Gastroesophageal sphincter (tissue), 4 donors: Measurements from ENCODE around the gene FIGN. TPM values are rescaled to one million over a fixed set of nuclear protein-coding genes. Genes with fewer than 3 reads are reported as not detected.

Source experiments
- ATAC-seq: fragments of 150-250 bp; one replicate; pipeline ENCODE4 v1.9.1; 2016; ENCODE audit warnings: mild to moderate bottlenecking, moderate library complexity
- H3K27ac ChIP-seq, 4 donors: fragments of 200-600 bp; sonication (generic) in 3 of 4; 1 replicate in 3 of 4; 2 replicates in 1 of 4; pipeline ENCODE4 v1.5.1; 2016 to 2019
- H3K27me3 ChIP-seq: fragments of 200-600 bp; sonication (generic); one replicate; pipeline ENCODE4 v1.5.1; 2019
- H3K36me3 ChIP-seq, 2 donors: fragments of 200-600 bp; sonication (generic); one replicate each; pipeline ENCODE4 v1.5.1; 2019; ENCODE audit warnings: control low read depth in 1 of 2
- H3K4me1 ChIP-seq, 3 donors: fragments of 200-600 bp; sonication (generic); 1 replicate in 2 of 3; 2 replicates in 1 of 3; pipeline ENCODE4 v1.5.1; 2016 to 2019; ENCODE audit warnings: control low read depth in 2 of 3
- H3K4me3 ChIP-seq, 2 donors: fragments of 200-600 bp; sonication (generic); one replicate each; pipeline ENCODE4 v1.5.1; 2019; ENCODE audit warnings: mild to moderate bottlenecking in 1 of 2, moderate library complexity in 1 of 2
- H3K9me3 ChIP-seq, 3 donors: fragments of 200-600 bp; sonication (generic); one replicate each; pipeline ENCODE4 v1.5.1; 2017 to 2019; ENCODE audit warnings: control low read depth in 2 of 3
- EP300 ChIP-seq: sonication (generic); formaldehyde crosslinking; IDR thresholded peaks from one replicate; pipeline ENCODE4 v1.6.1; 2017; ENCODE audit warnings: antibody characterized with exemption, mild to moderate bottlenecking
- POLR2A ChIP-seq, 2 donors: fragments of 450-650 bp; IDR thresholded peaks; one replicate each; pipeline ENCODE4 v1.6.1; 2017; ENCODE audit warnings: antibody characterized with exemption in 2 of 2, mild to moderate bottlenecking in 2 of 2, moderate library complexity in 1 of 2
- POLR2AphosphoS5 ChIP-seq: sonication (generic); formaldehyde crosslinking; IDR thresholded peaks from one replicate; pipeline ENCODE4 v1.6.1; 2017; ENCODE audit warnings: antibody characterized with exemption
- WGBS, 2 donors: methylation state at CpG; one replicate each; pipeline ENCODE4 v1.1.5; 2018; ENCODE audit warnings: low coverage in 1 of 2; 5-methylcytosine and 5-hydroxymethylcytosine counted together
- total RNA-seq, 4 donors: library from RNA; depleted of rRNA; stranded (reverse); fragments of >200 nt; gene quantifications; one replicate each; pipeline ENCODE4 v1.1.0, GENCODE V29; 2016
- TF ChIP-seq, protein P1 (sequence below), 4 experiments: fragments of 200-600 bp in 2 of 4; fragments of 450-650 bp in 2 of 4; sonication (generic) in 1 of 4; IDR thresholded peaks; one replicate each; pipeline ENCODE4 v1.5.1; 2017 to 2019; ENCODE audit warnings: antibody characterized with exemption in 4 of 4, mild to moderate bottlenecking in 2 of 4, moderate library complexity in 2 of 4

Gene FIGN
- total RNA-seq, 4 donors from 2014 or later: 5.0 to 17.5 (median 10.2) TPM

DNA sequence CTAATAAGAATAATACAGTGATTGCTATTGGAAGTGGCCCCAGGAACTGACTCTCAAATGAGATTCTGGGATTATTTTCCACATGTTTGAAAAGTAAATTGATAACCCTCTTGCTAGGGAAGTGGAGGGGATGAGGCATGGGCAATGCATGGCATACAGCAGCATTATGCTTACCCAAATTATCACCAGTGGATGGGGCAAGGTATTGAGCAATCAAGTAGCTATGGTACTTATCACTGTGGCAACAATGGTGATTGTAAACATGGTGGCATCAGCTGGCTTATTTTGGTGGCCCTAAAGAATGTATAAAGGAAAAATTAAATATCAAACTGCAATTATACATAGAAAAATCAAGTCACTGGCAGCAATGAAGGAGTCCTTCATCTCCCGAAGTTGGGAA lies 155.1 kb downstream of the FIGN start:
- Histone ChIP-seq H3K36me3 (no peaks in the 10 kb centered on the region), H3K9me3 (no peaks in the 10 kb centered on the region), H3K4me3 (no peak overlapping the region), H3K4me1 (no peaks in the 10 kb centered on the region), H3K27me3 (no peaks in the 10 kb centered on the region), H3K27ac (no peak overlapping the region)
- TF ChIP-seq, protein P1, sequence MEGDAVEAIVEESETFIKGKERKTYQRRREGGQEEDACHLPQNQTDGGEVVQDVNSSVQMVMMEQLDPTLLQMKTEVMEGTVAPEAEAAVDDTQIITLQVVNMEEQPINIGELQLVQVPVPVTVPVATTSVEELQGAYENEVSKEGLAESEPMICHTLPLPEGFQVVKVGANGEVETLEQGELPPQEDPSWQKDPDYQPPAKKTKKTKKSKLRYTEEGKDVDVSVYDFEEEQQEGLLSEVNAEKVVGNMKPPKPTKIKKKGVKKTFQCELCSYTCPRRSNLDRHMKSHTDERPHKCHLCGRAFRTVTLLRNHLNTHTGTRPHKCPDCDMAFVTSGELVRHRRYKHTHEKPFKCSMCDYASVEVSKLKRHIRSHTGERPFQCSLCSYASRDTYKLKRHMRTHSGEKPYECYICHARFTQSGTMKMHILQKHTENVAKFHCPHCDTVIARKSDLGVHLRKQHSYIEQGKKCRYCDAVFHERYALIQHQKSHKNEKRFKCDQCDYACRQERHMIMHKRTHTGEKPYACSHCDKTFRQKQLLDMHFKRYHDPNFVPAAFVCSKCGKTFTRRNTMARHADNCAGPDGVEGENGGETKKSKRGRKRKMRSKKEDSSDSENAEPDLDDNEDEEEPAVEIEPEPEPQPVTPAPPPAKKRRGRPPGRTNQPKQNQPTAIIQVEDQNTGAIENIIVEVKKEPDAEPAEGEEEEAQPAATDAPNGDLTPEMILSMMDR (IDR thresholded peaks at IDR 0.05): no peak
- TF ChIP-seq EP300 (no peak), POLR2AphosphoS5 (no peak), POLR2A (IDR thresholded peaks at IDR 0.05) (no peak)
- no peak for ATAC-seq
- 70 to 87% methylated on average over 1 of the region's 1 CpG for WGBS, 2 donors

DNA sequence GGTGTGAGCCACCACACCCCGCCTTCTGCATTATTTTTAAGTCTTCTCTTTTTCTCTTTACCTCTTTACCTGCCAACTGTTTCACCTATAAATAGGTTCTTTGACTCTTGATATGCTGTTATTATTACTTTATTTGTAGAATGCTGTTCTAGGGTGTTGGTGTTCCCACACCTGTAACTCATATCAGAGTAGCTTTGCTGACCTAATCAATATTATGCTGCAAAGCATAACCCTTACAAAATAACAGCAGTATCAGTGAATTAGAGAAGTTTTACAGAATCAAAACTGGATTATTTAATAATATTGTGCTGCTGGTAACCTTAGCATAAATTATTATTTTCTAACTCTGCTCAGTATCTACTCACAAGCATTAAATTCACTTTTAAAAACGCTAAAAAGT lies 161.5 kb downstream of the FIGN start:
- no peak for TF ChIP-seq POLR2A (IDR thresholded peaks at IDR 0.05)
- Histone ChIP-seq H3K36me3 (no peaks in the 10 kb centered on the region), H3K4me3 (no peak overlapping the region), H3K9me3 (no peaks in the 10 kb centered on the region), H3K27ac (no peak overlapping the region), H3K4me1 (no peaks in the 10 kb centered on the region), H3K27me3 (no peaks in the 10 kb centered on the region)
- 100% methylated on average over 2 of the region's 2 CpGs; no CpG with 5 or more reads in 1 of the 2 donors for WGBS, 2 donors
- ATAC-seq: no peak

DNA sequence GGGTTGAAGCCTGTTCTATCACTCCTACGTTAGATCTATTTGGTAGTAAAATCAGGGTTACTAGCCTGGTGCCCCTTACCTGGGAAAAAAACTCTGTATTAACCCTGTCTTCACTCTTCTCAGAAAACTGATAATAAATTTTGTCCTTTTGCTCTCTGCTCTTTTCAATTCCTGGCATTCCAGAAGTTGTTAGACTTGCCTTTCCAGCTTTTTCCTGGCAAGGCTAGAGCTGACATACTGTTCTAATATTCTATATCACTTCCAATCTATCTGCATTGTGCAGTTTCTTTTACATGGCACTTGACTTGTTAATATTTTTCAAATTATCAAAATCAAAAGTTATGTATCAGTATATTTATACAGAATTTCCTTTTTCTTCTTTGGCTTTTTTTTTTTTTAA lies 162.2 kb downstream of the FIGN start:
- WGBS, 2 donors: 79 to 81% methylated on average over 1 of the region's 1 CpG
- TF ChIP-seq POLR2A (IDR thresholded peaks at IDR 0.05) (no peak), POLR2AphosphoS5 (no peak), EP300 (no peak)
- TF ChIP-seq, protein P1 (IDR thresholded peaks at IDR 0.05): no peak
- Histone ChIP-seq H3K27ac (no peak overlapping the region), H3K36me3 (no peaks in the 10 kb centered on the region), H3K4me1 (no peaks in the 10 kb centered on the region), H3K27me3 (no peaks in the 10 kb centered on the region), H3K4me3 (no peak overlapping the region), H3K9me3 (no peaks in the 10 kb centered on the region)
- no peak for ATAC-seq

DNA sequence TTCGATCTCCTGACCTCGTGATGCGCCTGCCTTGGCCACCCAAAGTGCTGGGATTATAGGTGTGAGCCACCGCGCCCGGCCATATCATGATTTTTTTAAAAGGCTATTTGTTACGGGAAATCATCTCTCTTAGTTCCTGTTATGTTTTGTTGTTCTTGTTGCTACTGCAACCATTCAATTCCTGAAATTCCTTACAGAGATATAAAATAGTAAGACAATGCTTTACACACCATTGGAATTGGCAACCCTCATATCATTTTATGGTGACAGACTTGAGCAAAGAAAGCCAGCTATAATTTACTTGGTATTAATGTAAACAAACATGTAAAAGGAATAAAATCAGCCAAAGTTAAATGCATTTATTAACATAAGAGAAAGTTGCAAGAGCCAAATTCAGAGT lies 163.0 kb downstream of the FIGN start:
- no peaks in the 10 kb centered on the region for H3K36me3 ChIP-seq
- H3K27ac ChIP-seq: no peak overlapping the region
- no peaks in the 10 kb centered on the region for H3K4me1 ChIP-seq
- TF ChIP-seq POLR2A (IDR thresholded peaks at IDR 0.05): no peak
- no peak for TF ChIP-seq EP300
- TF ChIP-seq, protein P1 (IDR thresholded peaks at IDR 0.05): no peak
- no peak for TF ChIP-seq POLR2AphosphoS5
- WGBS, 2 donors: 93 to 96% methylated on average over 5 to 7 of the region's 7 CpGs
- no peak overlapping the region for H3K4me3 ChIP-seq
- no peaks in the 10 kb centered on the region for H3K9me3 ChIP-seq
- ATAC-seq: no peak
- H3K27me3 ChIP-seq: no peaks in the 10 kb centered on the region

DNA sequence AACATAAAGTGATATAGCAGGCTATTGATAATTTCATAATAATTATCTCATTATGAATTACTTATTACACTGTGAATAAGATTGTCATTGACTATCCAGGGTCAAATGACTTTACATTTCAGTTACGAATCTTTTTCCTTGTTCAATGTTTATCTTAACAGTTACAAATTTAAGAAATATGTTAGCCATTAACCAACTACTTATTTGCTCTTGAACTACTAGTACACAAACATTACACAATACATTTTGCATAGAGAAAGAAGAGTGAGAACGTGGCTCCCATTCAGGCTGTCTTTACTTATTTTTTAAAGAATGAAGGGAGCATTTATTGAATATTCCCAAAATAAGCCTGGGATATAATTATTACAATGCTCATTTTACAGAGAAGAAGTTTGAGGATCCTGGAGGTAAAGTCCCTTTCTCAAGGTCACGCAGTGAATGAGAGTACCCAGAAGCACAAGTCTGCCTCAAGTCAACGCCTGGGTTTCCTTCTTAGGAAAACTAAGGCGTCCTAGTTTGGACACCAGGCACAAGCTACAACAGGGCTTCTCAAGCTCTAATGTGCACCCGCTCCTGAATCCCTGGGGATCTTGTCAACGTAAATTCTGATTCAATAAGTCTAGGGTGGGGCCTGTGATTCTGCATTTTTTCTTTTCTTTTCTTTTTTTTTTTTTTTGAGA lies 164.2 kb downstream of the FIGN start:
- TF ChIP-seq, protein P1 (IDR thresholded peaks at IDR 0.05): no peak
- TF ChIP-seq POLR2AphosphoS5 (no peak), EP300 (no peak), POLR2A (IDR thresholded peaks at IDR 0.05) (no peak)
- Histone ChIP-seq H3K4me1 (no peaks in the 10 kb centered on the region), H3K36me3 (no peaks in the 10 kb centered on the region), H3K27me3 (no peaks in the 10 kb centered on the region), H3K27ac (no peak overlapping the region), H3K9me3 (no peaks in the 10 kb centered on the region), H3K4me3 (no peak overlapping the region)
- whole genome bisulfite sequencing, 2 donors: 95 to 98% methylated on average over 7 of the region's 7 CpGs
- ATAC-seq: no peak
